Smooth muscle cell (in vitro differentiated cells): ENCODE measurements around the gene HNRNPH3. TPM values are rescaled to one million over a fixed set of nuclear protein-coding genes. Genes with fewer than 3 reads are reported as not detected.

Source experiments
- DNase-seq: peaks from one replicate; lab custom pipeline; 2025; ENCODE audit not compliant: unreplicated experiment; lab: John Stamatoyannopoulos, UW
- H2AFZ ChIP-seq: fragments of 200-600 bp; sonication (generic); 2 replicates; pipeline ENCODE4 v1.6.0; 2016; ENCODE audit warnings: antibody characterized with exemption, low read depth, mild to moderate bottlenecking
- H3F3A ChIP-seq: fragments of 200-600 bp; sonication (generic); 2 replicates; pipeline ENCODE4 v1.6.0; 2017; ENCODE audit warnings: antibody characterized with exemption, low read depth
- H3K27ac ChIP-seq: fragments of 200-600 bp; sonication (generic); 2 replicates; pipeline ENCODE4 v1.5.1; 2016; ENCODE audit warnings: low read depth, mild to moderate bottlenecking
- H3K27me3 ChIP-seq: fragments of 200-600 bp; sonication (generic); 2 replicates; pipeline ENCODE4 v1.6.1; 2016; ENCODE audit warnings: low read depth, mild to moderate bottlenecking
- H3K36me3 ChIP-seq: fragments of 200-600 bp; sonication (generic); 2 replicates; pipeline ENCODE4 v1.5.1; 2016; ENCODE audit warnings: low read depth
- H3K4me1 ChIP-seq: fragments of 200-600 bp; sonication (generic); 2 replicates; pipeline ENCODE4 v1.5.1; 2016; ENCODE audit warnings: low read depth
- H3K4me2 ChIP-seq: fragments of 200-600 bp; sonication (generic); 2 replicates; pipeline ENCODE4 v1.6.0; 2016; ENCODE audit warnings: mild to moderate bottlenecking
- H3K4me3 ChIP-seq: fragments of 200-600 bp; sonication (generic); 2 replicates; pipeline ENCODE4 v1.5.1; 2016; ENCODE audit warnings: mild to moderate bottlenecking
- H3K79me2 ChIP-seq: fragments of 200-600 bp; sonication (generic); 2 replicates; pipeline ENCODE4 v1.6.0; 2016; ENCODE audit warnings: low read depth, mild to moderate bottlenecking
- H3K9ac ChIP-seq: fragments of 200-600 bp; sonication (generic); 2 replicates; pipeline ENCODE4 v1.6.0; 2016; ENCODE audit warnings: low read depth
- H3K9me3 ChIP-seq: fragments of 200-600 bp; sonication (generic); replicated peaks from 2 replicates; pipeline ENCODE4 v1.5.1; 2016; ENCODE audit warnings: low read depth
- H4K20me1 ChIP-seq: fragments of 200-600 bp; sonication (generic); 2 replicates; pipeline ENCODE4 v1.6.0; 2016; ENCODE audit warnings: low read depth
- CTCF ChIP-seq: fragments of 200-600 bp; sonication (generic); IDR thresholded peaks from 2 replicates; pipeline ENCODE4 v1.5.1; 2017; ENCODE audit warnings: borderline replicate concordance, mild to moderate bottlenecking, antibody characterized with exemption; ENCODE audit not compliant: insufficient read depth, poor library complexity, severe bottlenecking
- WGBS: methylation state at CpG from one replicate; pipeline ENCODE4 v1.1.7; 2016; ENCODE audit warnings: low lambda C conversion rate; 5-methylcytosine and 5-hydroxymethylcytosine counted together
- polyA plus RNA-seq: library from polyadenylated mRNA; unstranded; fragments of >200 nt; fragmentation: Nextera tagmentation; extraction: Ambion mirVana; gene quantifications from 2 replicates; pipeline ENCODE4 v1.2.1, GENCODE V29; 2016
- total RNA-seq: library from RNA; depleted of rRNA; stranded (reverse); fragments of >200 nt; gene quantifications from 2 replicates; pipeline ENCODE4 v1.2.3, GENCODE V29; 2014

The HNRNPH3 gene
- total and polyA plus RNA-seq, 2 experiments from 2014 or later = 31.2 to 143 TPM

DNA sequence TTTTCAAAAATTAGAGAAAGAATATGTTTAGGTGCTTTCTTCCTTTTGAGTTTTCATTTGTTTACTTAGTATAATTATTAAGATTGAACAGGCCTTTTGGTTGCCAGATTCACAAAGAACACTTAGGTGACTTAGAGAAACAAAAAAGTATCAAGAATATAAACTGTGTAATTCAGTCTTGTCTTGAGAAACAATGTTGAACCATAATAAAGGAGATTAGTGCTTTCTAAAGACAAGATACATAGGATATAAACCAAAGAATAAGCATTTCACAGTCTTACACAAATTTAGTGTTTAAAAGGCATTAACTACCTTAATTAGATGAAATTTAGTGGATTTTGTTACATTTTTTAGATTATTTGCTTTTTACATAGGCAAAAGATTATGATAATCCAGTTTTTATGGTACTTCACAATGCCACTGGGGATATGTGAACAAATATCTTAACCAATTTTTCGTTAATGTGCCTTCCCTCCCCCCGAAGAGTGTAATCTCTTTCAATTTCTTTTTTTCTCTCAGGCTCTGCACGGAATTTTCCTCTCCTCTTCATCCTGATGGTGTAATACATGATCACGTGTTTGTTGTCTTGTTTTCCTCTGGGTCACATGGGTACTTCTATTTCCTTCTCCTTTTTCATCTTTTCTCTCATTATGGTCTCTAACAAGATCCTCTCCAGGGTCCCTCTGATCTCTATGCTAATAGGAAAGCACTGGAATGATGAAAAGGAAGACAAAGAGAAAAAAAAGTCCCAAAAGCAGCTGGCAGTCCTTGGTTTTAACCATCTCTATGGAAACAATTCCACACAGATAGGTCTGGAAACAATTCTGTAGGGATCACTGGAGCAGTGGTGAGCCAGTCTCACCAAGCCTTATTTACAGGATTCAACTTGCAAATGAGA lies 3.7 kb upstream of the HNRNPH3 start:
- H3K27me3 ChIP-seq = no peaks in the 10 kb centered on the region
- H3K4me2 ChIP-seq = peak overlapping the region; percentile 83
- H2AFZ ChIP-seq = peak overlapping the region; percentile 94
- H3K9me3 ChIP-seq = no peaks in the 10 kb centered on the region
- peaks cover 6% of the 10 kb centered on the region for H4K20me1 ChIP-seq
- 21% methylated on average over 4 of the region's 4 CpGs for WGBS
- no peak for DNase-seq
- peaks cover 9% of the 10 kb centered on the region for H3F3A ChIP-seq
- H3K36me3 ChIP-seq = no peaks in the 10 kb centered on the region
- H3K27ac ChIP-seq = peak overlapping the region; percentile 91
- H3K9ac ChIP-seq = peak overlapping the region; percentile 83
- no peak for TF ChIP-seq CTCF
- H3K4me3 ChIP-seq = peak overlapping the region; percentile 32
- H3K79me2 ChIP-seq = peaks cover 13% of the 10 kb centered on the region
- peaks cover 19% of the 10 kb centered on the region for H3K4me1 ChIP-seq

GRCh38 chr10:68329506-68329861 lies 2.4 kb upstream of the HNRNPH3 start:
- Histone ChIP-seq H3K4me3 (no peak overlapping the region), H3K9me3 (no peaks in the 10 kb centered on the region), H3K36me3 (no peaks in the 10 kb centered on the region), H3F3A (peaks cover 9% of the 10 kb centered on the region), H3K27me3 (no peaks in the 10 kb centered on the region), H2AFZ (no peak overlapping the region), H3K79me2 (peaks cover 26% of the 10 kb centered on the region), H3K4me1 (peaks cover 19% of the 10 kb centered on the region), H3K27ac (peak overlapping the region; percentile 91), H3K4me2 (no peak overlapping the region), H4K20me1 (peaks cover 19% of the 10 kb centered on the region), H3K9ac (no peak overlapping the region)
- TF ChIP-seq CTCF = no peak
- no peak for DNase-seq
- WGBS = 100% methylated on average over 1 of the region's 1 CpG

DNA sequence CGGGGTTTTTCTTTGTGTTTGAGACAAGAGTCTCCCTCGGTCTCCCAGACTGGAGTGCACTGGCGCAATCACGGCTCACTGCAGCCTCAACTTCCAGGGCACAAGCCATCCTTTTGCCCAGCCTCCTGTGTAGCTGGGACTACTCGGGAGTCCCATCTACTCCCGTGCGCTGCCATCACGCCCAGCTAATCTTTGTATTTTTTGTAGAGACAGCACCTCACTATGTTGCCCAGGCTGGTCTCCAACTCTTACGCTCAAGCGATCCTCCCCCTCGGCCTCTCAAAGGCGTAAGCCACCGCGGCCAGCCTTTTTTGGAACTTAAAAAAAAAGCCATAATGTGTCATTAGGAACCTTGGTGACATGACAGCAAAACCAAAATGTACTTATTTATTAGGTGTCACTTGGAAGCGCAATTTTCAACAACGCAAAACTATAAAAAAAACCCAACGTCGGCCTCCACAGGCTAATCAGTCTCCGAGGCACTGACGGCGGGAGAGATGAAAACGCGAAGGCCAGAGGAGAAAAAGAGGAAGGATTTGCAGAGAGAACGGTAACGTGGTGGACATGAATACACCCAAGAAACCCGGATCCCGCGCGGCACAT lies 911 bp upstream of the HNRNPH3 start:
- DNase-seq = no peak
- Histone ChIP-seq H3K79me2 (peaks cover 41% of the 10 kb centered on the region), H3K9me3 (no peaks in the 10 kb centered on the region), H3K4me3 (peak overlapping the region; percentile 94), H3F3A (peaks cover 9% of the 10 kb centered on the region), H3K4me2 (peak overlapping the region; percentile 92), H3K9ac (peak overlapping the region; percentile 98), H2AFZ (peak overlapping the region; percentile 90), H3K4me1 (peaks cover 34% of the 10 kb centered on the region), H3K27ac (peak overlapping the region; percentile 93), H4K20me1 (peaks cover 34% of the 10 kb centered on the region), H3K36me3 (no peaks in the 10 kb centered on the region), H3K27me3 (no peaks in the 10 kb centered on the region)
- no peak for TF ChIP-seq CTCF
- WGBS = 35% methylated on average over 29 of the region's 29 CpGs
